AML-193 (cell line): ENCODE data around the gene CACNA2D3.
"Not testable (repeated sequence)": the region's sequence is repeated elsewhere in the genome, so short reads cannot be mapped to it uniquely, and the experiment has no call there.

ENCODE experiments used
- DNase-seq, 2 experiments: peaks; one replicate each; lab custom pipeline; 2025; lab: John Stamatoyannopoulos, UW

Gene CACNA2D3

DNA sequence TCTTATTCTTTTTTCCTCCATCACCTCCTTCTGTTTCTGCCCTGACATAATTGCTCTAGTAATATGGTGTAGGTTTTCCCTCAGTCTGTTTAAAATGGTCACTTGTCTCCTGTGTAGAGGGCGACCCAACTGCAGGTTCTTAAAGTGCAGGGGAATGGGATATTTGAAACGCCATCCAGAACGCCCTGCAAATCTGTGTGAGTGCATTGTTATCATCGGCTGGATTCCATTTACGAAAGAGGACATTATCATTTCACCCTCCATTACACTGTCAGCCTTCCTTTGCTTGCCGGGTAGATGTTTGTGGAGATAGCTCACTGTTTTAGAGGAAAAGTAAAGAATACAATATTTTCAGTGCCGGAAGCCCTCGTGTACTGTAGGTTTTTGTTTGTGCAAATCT lies 451.5 kb downstream of the CACNA2D3 start:
- DNase-seq: no peak

DNA sequence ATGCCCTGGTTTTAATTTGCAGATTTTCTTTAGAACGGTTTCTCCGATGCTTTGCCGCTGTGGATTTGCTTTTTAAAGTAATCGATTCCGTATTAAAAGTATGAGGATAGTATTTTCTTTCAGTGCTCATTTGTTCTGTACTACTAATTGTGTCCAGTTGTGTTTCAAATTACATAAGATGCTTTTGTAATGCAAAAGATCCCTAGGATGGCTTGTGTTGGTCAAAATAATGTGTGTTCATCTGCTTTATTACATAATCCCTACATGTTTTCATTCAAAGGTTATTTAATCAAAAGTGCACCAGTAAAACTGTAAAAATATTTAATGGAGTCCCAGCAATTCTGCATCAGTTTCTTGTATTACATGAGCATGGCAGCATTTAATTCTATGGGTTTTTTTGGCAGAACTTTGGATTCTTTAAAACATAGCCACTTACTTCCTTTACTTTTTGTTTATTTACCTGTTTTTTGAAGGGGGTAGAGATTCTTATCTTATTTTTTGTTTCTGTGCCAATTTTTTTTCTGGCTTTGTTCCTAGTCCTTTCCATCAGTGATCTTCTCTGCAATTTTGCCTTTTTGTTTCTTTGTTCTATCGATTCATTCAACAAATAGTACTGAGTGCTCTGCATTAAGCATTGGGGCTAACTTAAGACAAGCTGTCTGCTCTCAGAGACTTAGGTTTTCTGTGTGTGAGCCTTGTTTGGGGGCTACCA lies 452.7 kb downstream of the CACNA2D3 start:
- no peak for DNase-seq

GRCh38 chr3:54575618-54575960 lies 453.2 kb downstream of the CACNA2D3 start:
- DNase-seq: no peak

DNA sequence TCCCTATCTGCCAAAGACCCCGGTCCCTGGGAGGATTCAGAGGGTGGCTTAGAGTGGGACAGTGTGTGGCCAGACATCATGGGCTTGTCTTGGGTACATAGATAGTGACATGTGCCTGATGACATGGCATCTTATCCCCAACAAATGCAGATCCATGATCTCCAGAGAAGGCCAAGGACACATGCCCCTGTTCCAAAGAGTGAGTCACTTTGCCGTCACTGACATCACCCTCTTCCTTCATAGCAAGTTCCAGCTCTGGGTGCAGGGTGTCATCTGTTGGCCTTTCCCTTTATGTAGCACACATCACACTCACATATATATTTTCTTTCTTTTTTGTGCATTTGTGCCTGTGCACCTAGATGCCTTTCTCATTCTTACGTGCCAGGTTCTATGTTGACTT lies 455.0 kb downstream of the CACNA2D3 start:
- no peak for DNase-seq

DNA sequence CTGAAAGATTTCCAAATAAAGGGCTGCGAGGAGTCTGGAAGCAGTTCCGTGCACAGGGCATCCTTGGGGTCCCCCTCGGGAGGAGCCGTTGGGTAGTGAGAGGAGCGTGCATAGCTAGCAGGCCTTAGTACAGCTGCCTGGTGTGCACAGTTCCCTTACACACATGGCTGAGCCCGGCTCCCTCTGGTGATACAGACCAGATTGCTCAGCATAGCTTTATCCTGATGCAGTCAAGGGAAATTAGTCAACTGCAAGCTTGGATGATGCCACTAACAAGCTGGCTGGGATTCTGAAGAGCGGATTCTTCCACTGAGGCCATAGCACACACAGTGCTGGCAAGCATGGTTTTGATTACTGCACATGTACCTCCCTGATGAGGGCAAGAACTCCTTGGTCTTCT lies 456.1 kb downstream of the CACNA2D3 start:
- DNase-seq: no peak

DNA sequence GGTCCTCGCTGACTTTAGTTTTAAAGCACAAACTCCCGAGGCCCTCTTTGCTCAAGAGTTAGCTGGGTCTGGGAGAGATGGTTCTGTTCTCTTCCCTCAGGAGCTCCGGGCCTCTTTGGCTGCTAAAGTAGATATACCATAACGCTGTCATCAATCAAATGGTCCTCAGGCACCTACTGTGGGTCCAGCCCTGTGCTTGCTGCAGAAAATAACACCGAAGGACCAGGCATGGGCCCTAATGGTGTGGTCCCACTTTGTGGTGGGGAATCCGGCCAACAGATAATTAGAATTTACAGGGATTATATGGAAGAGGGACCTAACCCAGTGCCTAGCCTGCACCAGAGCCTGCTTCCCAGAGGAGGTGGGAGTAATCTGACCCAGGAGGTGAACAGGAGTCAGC lies 458.1 kb downstream of the CACNA2D3 start:
- no peak for DNase-seq

DNA sequence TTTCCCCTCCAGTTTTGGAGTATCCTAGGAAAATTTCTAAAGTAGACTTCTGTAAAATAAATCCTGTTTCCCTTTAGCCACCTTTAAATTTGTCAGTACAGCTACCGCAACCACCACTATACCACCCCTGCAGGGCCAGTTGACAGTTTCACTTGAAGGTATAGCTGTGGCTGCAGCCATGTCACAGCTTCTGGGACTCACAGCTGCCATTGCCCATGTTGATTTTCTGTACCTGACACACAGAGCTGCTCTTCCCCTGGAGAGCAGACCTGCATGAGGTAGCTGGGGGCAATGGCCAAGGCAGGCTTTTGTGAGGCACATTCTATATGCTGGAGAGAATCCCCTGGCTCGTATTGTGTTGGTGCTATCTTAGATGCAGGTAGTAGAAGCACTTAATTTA lies 460.1 kb downstream of the CACNA2D3 start:
- no peak for DNase-seq

DNA sequence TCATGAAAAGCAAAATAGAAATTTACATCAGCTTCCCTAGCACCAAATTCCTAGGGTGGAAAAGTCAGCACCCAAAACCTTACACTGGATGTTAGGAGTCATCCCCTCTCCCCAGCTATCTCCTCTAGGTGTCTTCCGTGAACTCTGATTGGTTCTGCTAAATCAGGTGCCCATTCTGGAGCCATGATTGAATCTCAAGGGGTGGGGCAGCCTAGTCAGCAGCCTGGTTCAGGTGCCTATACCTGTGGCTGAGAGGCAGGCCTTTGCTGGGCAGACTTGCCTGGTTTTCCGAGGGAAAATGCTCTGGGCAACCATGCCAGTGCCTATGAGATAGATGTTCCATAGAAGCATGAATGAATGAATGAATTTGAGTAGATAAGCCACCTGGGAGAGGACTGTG lies 468.8 kb downstream of the CACNA2D3 start:
- no peak for DNase-seq

DNA sequence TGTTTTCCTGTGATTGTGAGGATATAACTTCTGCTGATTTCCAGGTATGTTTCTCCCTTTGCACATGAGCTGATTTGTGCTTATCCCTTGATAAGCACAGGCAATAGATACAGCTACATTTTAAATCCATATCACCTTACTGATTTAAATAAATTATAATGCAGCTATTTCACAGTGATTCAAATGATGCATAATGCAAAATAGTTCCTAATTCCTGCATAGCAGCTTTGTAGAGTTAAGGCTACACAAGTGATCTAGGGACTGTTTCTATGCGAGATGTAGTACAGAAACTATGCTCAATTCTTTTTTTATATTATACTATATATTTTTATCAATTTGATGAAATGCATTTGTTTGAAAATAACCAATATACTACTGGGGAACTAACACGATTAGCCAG lies 471.3 kb downstream of the CACNA2D3 start:
- DNase-seq: no peak

- DNase-seq: no peak
Observed at GRCh38 chr3:54596087-54596486, 473.7 kb downstream of the CACNA2D3 start.

DNA sequence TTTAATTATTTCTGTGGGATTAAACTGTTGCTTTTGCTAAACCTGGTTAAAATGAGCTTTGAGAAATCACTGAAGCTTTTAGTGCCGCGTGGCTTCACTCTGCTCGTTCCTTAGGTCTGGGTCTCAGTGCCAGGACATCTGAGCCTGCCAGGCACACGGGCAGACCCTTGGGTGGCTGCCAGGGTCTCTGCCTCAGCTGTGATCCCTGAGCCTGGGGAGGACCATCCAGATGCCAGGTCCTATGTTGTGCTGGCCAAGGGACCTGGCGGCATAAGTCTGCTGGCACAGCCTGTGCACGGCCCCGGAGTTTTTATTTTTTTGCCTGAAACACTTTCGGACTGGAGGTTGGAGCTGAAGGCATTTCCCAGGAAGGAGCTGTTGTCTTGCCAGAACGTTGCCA lies 477.4 kb downstream of the CACNA2D3 start:
- DNase-seq: no peak

GRCh38 chr3:54600441-54601204 lies 478.3 kb downstream of the CACNA2D3 start:
- no peak for DNase-seq

- DNase-seq: no peak
Observed at GRCh38 chr3:54604495-54604894, 482.1 kb downstream of the CACNA2D3 start.

DNA sequence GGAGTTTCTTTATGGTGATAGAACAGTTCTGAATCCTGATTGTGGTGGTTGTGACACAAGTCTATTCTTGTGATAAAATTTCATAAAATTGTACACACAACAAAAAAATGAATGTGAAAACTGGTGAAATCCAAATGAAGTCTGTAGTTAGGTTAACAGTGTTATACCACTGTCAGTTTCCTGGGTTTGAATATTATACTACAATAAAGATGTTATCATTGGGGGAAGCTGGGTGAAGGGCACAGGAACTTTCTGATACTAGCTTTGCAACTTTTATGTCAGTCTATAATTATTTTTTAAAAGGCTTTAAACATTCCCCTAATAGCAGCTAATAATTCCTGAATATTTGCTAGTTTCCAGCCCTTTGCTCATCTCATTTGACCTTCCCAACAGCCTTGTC lies 485.7 kb downstream of the CACNA2D3 start:
- DNase-seq: no peak

DNA sequence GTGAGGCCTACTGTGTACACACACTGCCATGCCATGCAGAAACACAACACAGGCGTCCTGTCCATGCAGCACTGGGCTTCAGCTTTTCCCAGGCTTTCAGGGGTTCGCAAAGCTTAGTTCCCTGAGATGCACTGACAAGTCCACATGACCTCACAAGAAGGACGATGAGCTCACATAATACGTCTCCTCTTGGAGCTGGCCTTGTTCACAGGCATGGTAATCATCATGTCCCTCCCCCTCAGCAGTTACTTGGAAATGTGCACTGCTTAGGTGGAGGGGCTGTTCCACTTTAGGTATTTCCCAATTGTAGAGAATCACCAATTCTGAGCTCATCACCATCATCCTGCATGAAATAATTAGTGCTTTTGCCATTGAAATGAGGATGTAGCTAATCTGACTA lies 496.7 kb downstream of the CACNA2D3 start:
- no peak for DNase-seq

GRCh38 chr3:54619531-54619930 lies 497.2 kb downstream of the CACNA2D3 start:
- no peak for DNase-seq

DNA sequence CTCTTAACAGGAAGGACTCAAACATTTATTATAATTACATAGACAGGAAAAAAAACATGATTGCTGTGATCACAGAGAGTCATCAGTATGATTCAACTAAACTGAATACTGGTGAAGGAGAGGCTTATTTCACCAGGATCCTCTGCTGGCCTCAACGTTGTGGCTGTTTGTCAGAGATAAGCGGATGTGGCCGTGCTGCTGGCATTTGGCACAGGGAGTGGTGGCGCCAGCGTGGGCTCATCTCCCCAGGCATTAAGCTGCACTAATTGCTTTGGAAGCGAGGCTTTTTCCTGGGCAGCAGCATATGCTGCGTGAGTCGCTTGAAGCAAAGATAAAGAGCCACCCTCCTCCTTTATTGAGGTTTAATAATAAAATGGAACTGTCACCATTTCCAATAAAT lies 498.8 kb downstream of the CACNA2D3 start:
- no peak for DNase-seq

DNA sequence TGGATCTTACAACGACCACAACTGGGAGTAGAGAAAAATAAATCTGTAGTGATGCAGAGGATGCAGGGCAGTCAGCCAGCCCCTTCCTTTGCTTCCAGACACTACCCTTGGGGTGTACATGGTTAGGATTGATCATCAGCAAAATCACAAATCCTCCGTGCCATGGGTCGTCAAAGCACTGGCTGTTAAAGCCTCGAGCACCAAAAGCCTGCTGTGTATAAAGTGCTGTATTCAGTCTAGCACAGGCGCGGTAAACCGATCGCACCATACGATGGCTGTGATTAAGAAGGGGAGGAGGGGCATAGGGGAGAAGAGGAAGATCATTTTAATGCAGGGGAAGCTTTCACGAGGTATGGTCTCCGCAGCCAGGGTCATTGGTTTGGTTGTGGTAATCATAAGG lies 500.3 kb downstream of the CACNA2D3 start:
- DNase-seq: no peak

GRCh38 chr3:54625805-54626787 lies 503.7 kb downstream of the CACNA2D3 start:
- DNase-seq: no peak

GRCh38 chr3:54628888-54629441 lies 506.6 kb downstream of the CACNA2D3 start:
- no peak for DNase-seq

DNA sequence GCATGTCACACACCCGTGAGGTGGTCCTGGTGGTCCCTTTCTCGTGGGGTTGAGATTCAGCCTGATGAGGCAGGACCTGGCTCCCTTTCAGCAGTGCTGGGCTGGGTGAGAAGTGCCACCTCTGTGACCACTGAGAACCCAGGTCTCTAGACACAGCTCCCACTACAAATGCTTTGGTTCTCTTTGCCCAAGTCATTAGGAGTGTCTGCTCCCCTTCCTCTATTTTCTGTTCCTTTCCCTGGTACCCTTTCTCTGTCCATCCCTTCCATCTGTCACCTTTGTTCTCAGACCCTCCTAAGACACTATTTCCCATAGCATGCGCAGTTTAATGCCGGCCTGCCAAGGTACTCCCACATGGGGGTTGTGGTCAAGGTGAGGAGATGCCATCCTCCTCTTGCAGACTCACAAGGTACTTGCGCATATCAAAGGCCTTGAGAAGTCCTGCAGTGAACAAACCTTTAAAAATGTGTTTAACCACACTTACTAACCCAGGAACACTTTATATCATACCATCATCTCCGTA lies 507.8 kb downstream of the CACNA2D3 start:
- no peak for DNase-seq

- not testable (repeated sequence) for DNase-seq
Observed at GRCh38 chr3:54631001-54631400, 508.6 kb downstream of the CACNA2D3 start.
